Kidney (tissue), 14 donors: ENCODE results near the gene ALB. TPM values are rescaled to one million over a fixed set of nuclear protein-coding genes. Genes with fewer than 3 reads are reported as not detected.

Experiments
- DNase-seq, 5 donors: peaks; one replicate each; pipeline ENCODE4 v3.0.0-alpha.2; 2013 to 2020
- FAIRE-seq: peaks from 2 replicates; lab custom pipeline; 2012; peaks lifted over from hg19 to GRCh38; lab: Jason Lieb, UNC
- H3K27ac ChIP-seq, 2 donors: one replicate each; pipeline ENCODE4 v1.7.0; 2013; ENCODE audit warnings: low read depth in 2 of 2, low read length in 2 of 2, inconsistent platforms in 1 of 2
- H3K27me3 ChIP-seq: one replicate; pipeline ENCODE4 v1.7.1; 2013; ENCODE audit warnings: low read length, inconsistent platforms; ENCODE audit not compliant: control insufficient read depth, insufficient read depth
- H3K36me3 ChIP-seq, 3 donors: one replicate each; pipeline versions ENCODE4 v1.7.0 to v1.7.1; 2013; ENCODE audit warnings: low read length in 3 of 3, control low read depth in 1 of 3, inconsistent platforms in 1 of 3; ENCODE audit not compliant: insufficient read depth in 3 of 3, control insufficient read depth in 2 of 3
- H3K4me1 ChIP-seq, 3 donors: one replicate each; pipeline versions ENCODE4 v1.7.0 to v1.7.1; 2013; ENCODE audit warnings: low read length in 3 of 3, inconsistent platforms in 1 of 3, low read depth in 1 of 3; ENCODE audit not compliant: control insufficient read depth in 2 of 3, insufficient read depth in 2 of 3
- H3K4me3 ChIP-seq, 3 donors: one replicate each; pipeline versions ENCODE4 v1.7.0 to v1.8.1; 2013; ENCODE audit warnings: low read length in 3 of 3, control low read depth in 1 of 3, inconsistent platforms in 1 of 3
- H3K9ac ChIP-seq, 3 donors: one replicate each; pipeline versions ENCODE4 v1.7.0 to v1.7.1; 2013; ENCODE audit warnings: low read length in 3 of 3, control low read depth in 1 of 3, inconsistent platforms in 1 of 3
- H3K9me3 ChIP-seq, 3 donors: one replicate each; pipeline versions ENCODE4 v1.7.0 to v1.7.1; 2013; ENCODE audit warnings: low read length in 3 of 3, control low read depth in 1 of 3, inconsistent platforms in 1 of 3; ENCODE audit not compliant: control insufficient read depth in 2 of 3, insufficient read depth in 1 of 3
- intact Hi-C: fragments of 100-400 bp; cut with DNase I; formaldehyde crosslinking; loops from one replicate; pipeline ENCODE4 v1.11.1; 2022
- polyA plus RNA-seq: library from polyadenylated mRNA; stranded (reverse); fragments of 350-450 nt; fragmentation: Illumina TruSeq; extraction: RNeasy Lipid Tissue Mini Kit (QIAGEN cat#74804); gene quantifications from one replicate; pipeline ENCODE4 v1.2.3, GENCODE V29; 2014; ENCODE audit warnings: low read depth, low replicate concordance; ENCODE audit not compliant: insufficient read depth
- total RNA-seq: library from RNA; stranded (reverse); fragmentation: NEBNext Ultra II Directional; extraction: Animal tissue kit (Norgen Biotek cat#: 25700); gene quantifications from one replicate; pipeline ENCODE4 v1.2.1, GENCODE V29; 2021
- TF ChIP-seq, protein P1 (sequence below): IDR thresholded peaks from 3 replicates; pipeline ENCODE4 v1.5.1; 2012; ENCODE audit warnings: mild to moderate bottlenecking, moderate library complexity, borderline replicate concordance; ENCODE audit not compliant: insufficient read depth; ENCODE audit errors: extremely low read depth
- donor health status: control.
- donor health status: control.
- donor health status: control.
- donor health status: control.
- donor health status: control.
- donor health status: DM: yes; HTN: yes; CAD: no.
- donor health status: Normal renal cell carcinoma (clear cell type).

Gene ALB
- total and polyA plus RNA-seq, 2 donors from 2014 or later = 0.19 to 172 TPM

DNA sequence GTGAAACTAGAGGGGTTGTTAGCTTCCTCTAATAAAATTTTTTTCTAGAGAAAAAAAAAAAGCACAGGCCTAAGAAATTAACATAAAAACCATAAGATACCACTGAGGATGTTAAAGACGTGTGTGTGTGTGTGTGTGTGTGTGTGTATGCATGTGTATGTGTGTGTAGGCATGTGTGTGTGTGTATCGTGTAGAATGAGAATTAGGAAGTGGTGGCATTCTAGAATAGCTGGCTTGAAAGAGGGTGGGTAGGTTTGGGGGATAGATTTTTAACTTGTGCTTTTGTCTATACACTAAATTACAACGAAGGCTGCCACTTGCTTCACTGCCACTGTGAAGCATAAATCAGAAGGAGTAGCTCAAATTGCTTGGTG lies 54.9 kb downstream of the ALB start:
- no peaks in the 10 kb centered on the region for H3K4me1 ChIP-seq
- no peak overlapping the region for H3K27ac ChIP-seq
- TF ChIP-seq, protein P1, sequence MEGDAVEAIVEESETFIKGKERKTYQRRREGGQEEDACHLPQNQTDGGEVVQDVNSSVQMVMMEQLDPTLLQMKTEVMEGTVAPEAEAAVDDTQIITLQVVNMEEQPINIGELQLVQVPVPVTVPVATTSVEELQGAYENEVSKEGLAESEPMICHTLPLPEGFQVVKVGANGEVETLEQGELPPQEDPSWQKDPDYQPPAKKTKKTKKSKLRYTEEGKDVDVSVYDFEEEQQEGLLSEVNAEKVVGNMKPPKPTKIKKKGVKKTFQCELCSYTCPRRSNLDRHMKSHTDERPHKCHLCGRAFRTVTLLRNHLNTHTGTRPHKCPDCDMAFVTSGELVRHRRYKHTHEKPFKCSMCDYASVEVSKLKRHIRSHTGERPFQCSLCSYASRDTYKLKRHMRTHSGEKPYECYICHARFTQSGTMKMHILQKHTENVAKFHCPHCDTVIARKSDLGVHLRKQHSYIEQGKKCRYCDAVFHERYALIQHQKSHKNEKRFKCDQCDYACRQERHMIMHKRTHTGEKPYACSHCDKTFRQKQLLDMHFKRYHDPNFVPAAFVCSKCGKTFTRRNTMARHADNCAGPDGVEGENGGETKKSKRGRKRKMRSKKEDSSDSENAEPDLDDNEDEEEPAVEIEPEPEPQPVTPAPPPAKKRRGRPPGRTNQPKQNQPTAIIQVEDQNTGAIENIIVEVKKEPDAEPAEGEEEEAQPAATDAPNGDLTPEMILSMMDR = no peak
- FAIRE-seq (no peak), DNase-seq (no peak)
- no peaks in the 10 kb centered on the region for H3K36me3 ChIP-seq
- intact Hi-C loops = no loop called here
- no peak overlapping the region for H3K4me3 ChIP-seq
- H3K9ac ChIP-seq = no peak overlapping the region
- no peaks in the 10 kb centered on the region for H3K27me3 ChIP-seq
- no peaks in the 10 kb centered on the region for H3K9me3 ChIP-seq

DNA sequence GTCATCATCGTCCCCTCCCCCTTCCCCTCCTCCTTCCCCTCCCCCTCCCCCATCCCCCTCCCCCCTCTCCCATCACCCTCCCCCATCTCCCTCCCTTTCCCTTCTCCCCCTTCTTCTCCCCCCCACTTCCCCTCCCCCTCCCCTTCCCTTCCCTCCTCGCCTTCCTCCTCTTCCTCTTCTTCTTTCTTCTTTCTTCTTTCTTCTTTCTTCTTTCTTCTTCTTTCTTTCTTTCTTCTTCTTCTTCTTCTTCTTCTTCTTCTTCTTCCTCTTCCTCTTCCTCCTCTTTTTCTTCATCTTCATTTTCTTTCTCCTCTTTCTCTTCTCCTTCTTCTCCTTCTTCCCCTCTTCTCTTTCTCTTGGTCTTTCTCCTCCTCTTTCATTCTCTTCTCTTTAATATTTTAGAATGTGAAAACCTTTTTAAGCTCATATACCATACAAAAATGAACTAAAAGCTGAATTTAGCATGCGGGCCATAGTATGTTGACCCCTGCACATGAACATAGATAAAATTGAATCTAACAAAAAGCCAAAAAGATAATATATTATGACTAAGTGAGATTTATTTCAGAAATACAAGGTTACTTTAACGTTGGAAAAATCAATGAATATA lies 56.9 kb downstream of the ALB start:
- DNase-seq = no peak
- Histone ChIP-seq H3K9me3 (no peaks in the 10 kb centered on the region), H3K36me3 (no peaks in the 10 kb centered on the region), H3K4me3 (no peak overlapping the region), H3K9ac (no peak overlapping the region), H3K27ac (no peak overlapping the region), H3K27me3 (no peaks in the 10 kb centered on the region), H3K4me1 (no peaks in the 10 kb centered on the region)
- TF ChIP-seq, protein P1 = no peak
- FAIRE-seq = no peak
- intact Hi-C loops = no loop called here

DNA sequence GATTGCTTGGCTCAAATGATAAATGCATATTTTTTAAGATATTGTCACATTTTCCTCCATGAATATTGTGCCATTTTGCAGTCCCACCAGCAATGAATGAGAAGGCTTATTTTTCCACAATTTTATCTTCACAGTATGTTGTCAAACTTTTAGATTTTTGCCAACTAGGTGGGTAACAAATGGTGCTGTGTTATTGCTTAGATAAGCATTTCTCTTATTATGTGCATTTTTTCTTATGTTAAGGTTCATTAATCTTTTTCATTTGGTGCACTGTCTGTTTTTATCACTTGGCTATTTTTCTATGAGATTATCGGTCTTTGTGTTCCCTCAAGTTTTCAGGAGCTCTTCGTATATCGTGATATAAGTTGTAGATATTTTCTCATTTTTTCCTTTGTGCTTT lies 64.1 kb downstream of the ALB start:
- no peaks in the 10 kb centered on the region for H3K4me1 ChIP-seq
- H3K9me3 ChIP-seq = peaks cover 0 to 4% (median 3%) of the 10 kb centered on the region in 3 donors
- FAIRE-seq (no peak), DNase-seq (no peak)
- intact Hi-C loops = no loop called here
- H3K4me3 ChIP-seq = no peak overlapping the region
- no peak overlapping the region for H3K9ac ChIP-seq
- H3K27ac ChIP-seq = no peak overlapping the region
- no peaks in the 10 kb centered on the region for H3K27me3 ChIP-seq
- TF ChIP-seq, protein P1 = no peak
- no peaks in the 10 kb centered on the region for H3K36me3 ChIP-seq

DNA sequence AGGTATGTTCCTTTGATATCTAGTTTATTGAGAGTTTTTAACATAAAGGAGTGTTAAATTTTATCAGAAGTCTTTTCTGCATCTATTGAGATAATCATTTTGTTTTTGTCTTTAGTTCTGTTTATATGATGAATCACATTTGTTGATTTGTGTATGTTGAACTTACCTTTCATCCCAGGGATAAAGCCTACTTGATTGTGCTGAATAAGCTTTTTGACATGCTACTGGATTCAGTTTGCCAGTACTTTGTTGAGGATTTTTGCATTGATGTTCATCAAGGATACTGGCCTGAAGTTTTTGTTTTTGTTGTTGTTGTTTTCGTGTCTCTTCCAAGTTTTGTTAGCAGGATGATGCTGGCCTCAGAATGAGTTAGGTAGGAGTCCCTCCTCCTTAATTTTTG lies 66.6 kb downstream of the ALB start:
- TF ChIP-seq, protein P1 = no peak
- Histone ChIP-seq H3K27ac (no peak overlapping the region), H3K9me3 (peaks cover 0 to 14% (median 3%) of the 10 kb centered on the region in 3 donors), H3K4me1 (no peaks in the 10 kb centered on the region), H3K9ac (no peak overlapping the region), H3K4me3 (no peak overlapping the region), H3K36me3 (no peaks in the 10 kb centered on the region), H3K27me3 (no peaks in the 10 kb centered on the region)
- intact Hi-C loops = no loop called here
- FAIRE-seq (no peak), DNase-seq (no peak)
